Stimulated activated naive CD8-positive, alpha-beta T cell treated with anti-CD3 and anti-CD28 coated beads, Interleukin-15, Interleukin-2, amounts not matched to agents 100 ng/mL and 50 ng/mL, for 24 hours (primary cell): ENCODE data around the gene LAX1.

Source experiments
- H3K27ac Mint-ChIP-seq: one replicate; pipeline ENCODE4 v1.8.0; 2021; ENCODE audit warnings: mild to moderate bottlenecking, mixed read lengths
- H3K27me3 Mint-ChIP-seq: one replicate; pipeline ENCODE4 v1.8.0; 2021; ENCODE audit warnings: mixed read lengths
- H3K36me3 Mint-ChIP-seq: one replicate; pipeline ENCODE4 v1.8.0; 2021; ENCODE audit warnings: low read depth, mixed read lengths
- H3K4me1 Mint-ChIP-seq: one replicate; pipeline ENCODE4 v1.8.0; 2021; ENCODE audit warnings: low read depth, mixed read lengths
- H3K4me3 Mint-ChIP-seq: one replicate; pipeline ENCODE4 v1.8.0; 2021; ENCODE audit warnings: mild to moderate bottlenecking, mixed read lengths
- H3K9me3 Mint-ChIP-seq: one replicate; pipeline ENCODE4 v1.8.0; 2021; ENCODE audit warnings: mixed read lengths

The LAX1 gene

GRCh38 chr1:203818399-203818798 is 53.4 kb downstream of the LAX1 start:
- no peak overlapping the region for H3K4me3 Mint-ChIP-seq
- peaks cover 64% of the 10 kb centered on the region for H3K36me3 Mint-ChIP-seq
- no peaks in the 10 kb centered on the region for H3K9me3 Mint-ChIP-seq
- no peak overlapping the region for H3K27ac Mint-ChIP-seq
- H3K4me1 Mint-ChIP-seq = peaks cover 9% of the 10 kb centered on the region
- H3K27me3 Mint-ChIP-seq = no peaks in the 10 kb centered on the region

GRCh38 chr1:203823306-203823705 is 58.3 kb downstream of the LAX1 start:
- no peak overlapping the region for H3K27ac Mint-ChIP-seq
- peaks cover 69% of the 10 kb centered on the region for H3K36me3 Mint-ChIP-seq
- peaks cover 13% of the 10 kb centered on the region for H3K4me1 Mint-ChIP-seq
- no peak overlapping the region for H3K4me3 Mint-ChIP-seq
- H3K9me3 Mint-ChIP-seq = no peaks in the 10 kb centered on the region
- no peaks in the 10 kb centered on the region for H3K27me3 Mint-ChIP-seq
